HG02885 (cell line): Measurements from ENCODE around the gene ARHGAP24.

ENCODE experiments used
- ATAC-seq: cut with Tn5 transposase; IDR thresholded peaks from one replicate; pipeline ENCODE4 v1.9.1; 2021; ENCODE audit warnings: mild to moderate bottlenecking; ENCODE audit not compliant: unreplicated experiment, poor library complexity

ARHGAP24 gene

GRCh38 chr4:85725721-85726170 is 250.8 kb downstream of the ARHGAP24 start:
- peak; percentile 93 for ATAC-seq

GRCh38 chr4:85726555-85726954 is 251.6 kb downstream of the ARHGAP24 start:
- no peak for ATAC-seq

GRCh38 chr4:85728464-85728863 is 253.5 kb downstream of the ARHGAP24 start:
- ATAC-seq, result no peak

GRCh38 chr4:85732124-85732523 is 257.2 kb downstream of the ARHGAP24 start:
- peak; percentile 84 for ATAC-seq

GRCh38 chr4:85733798-85734197 is 258.8 kb downstream of the ARHGAP24 start:
- peak; percentile 30 for ATAC-seq

- ATAC-seq, result no peak
Measured at GRCh38 chr4:85734424-85734831, 259.5 kb downstream of the ARHGAP24 start.

- no peak for ATAC-seq
Measured at GRCh38 chr4:85736571-85736970, 261.6 kb downstream of the ARHGAP24 start.

GRCh38 chr4:85737254-85737653 is 262.3 kb downstream of the ARHGAP24 start:
- no peak for ATAC-seq

- no peak for ATAC-seq
Measured at GRCh38 chr4:85738721-85739120, 263.8 kb downstream of the ARHGAP24 start.

- no peak for ATAC-seq
Measured at GRCh38 chr4:85740431-85740861, 265.5 kb downstream of the ARHGAP24 start.

- ATAC-seq, result no peak
Measured at GRCh38 chr4:85741381-85741780, 266.4 kb downstream of the ARHGAP24 start.

GRCh38 chr4:85741921-85742591 is 267.1 kb downstream of the ARHGAP24 start:
- ATAC-seq, result no peak

- no peak for ATAC-seq
Measured at GRCh38 chr4:85744950-85745349, 270.0 kb downstream of the ARHGAP24 start.

- ATAC-seq, result no peak
Measured at GRCh38 chr4:85745939-85746338, 271.0 kb downstream of the ARHGAP24 start.

- peak; percentile 80 for ATAC-seq
Measured at GRCh38 chr4:85747882-85748491, 273.0 kb downstream of the ARHGAP24 start.

GRCh38 chr4:85748654-85749053 is 273.7 kb downstream of the ARHGAP24 start:
- ATAC-seq, result no peak

GRCh38 chr4:85751866-85752265 is 276.9 kb downstream of the ARHGAP24 start:
- ATAC-seq, result no peak

GRCh38 chr4:85755285-85755684 is 280.3 kb downstream of the ARHGAP24 start:
- no peak for ATAC-seq

GRCh38 chr4:85756938-85757337 is 282.0 kb downstream of the ARHGAP24 start:
- no peak for ATAC-seq

- ATAC-seq, result no peak
Measured at GRCh38 chr4:85759388-85759787, 284.4 kb downstream of the ARHGAP24 start.

- no peak for ATAC-seq
Measured at GRCh38 chr4:85760511-85760910, 285.6 kb downstream of the ARHGAP24 start.
